Forelimb muscle (tissue), 1 donor: Measurements from ENCODE around the gene OR5AN1. TPM values are rescaled to one million over a fixed set of nuclear protein-coding genes. Genes with fewer than 3 reads are reported as not detected.
"Not testable (repeated sequence)": the region's sequence is repeated elsewhere in the genome, so short reads cannot be mapped to it uniquely, and the experiment has no call there.

ENCODE experiments used
- DNase-seq: peaks from one replicate; pipeline ENCODE4 v3.0.0-alpha.2; 2013; ENCODE audit warnings: low read depth
- polyA plus RNA-seq: library from polyadenylated mRNA; unstranded; fragments of 120-200 nt; gene quantifications from one replicate; pipeline ENCODE4 v1.2.1, GENCODE V29; 2013; ENCODE audit not compliant: insufficient read length

The OR5AN1 gene
- not detected for polyA plus RNA-seq

GRCh38 chr11:59358595-59358994 lies at the start of gene OR5AN1:
TSS of gene OR5AN1 (plus strand) at chr11:59358895. CDS start at chr11:59364459, 5,564 bp downstream.
- DNase-seq: no peak

- no peak for DNase-seq
These were observed 23.7 kb upstream of the OR5AN1 start for GRCh38 chr11:59335001-59335400.

GRCh38 chr11:59336176-59336575 lies 22.5 kb upstream of the OR5AN1 start:
- no peak for DNase-seq

- DNase-seq: no peak
These were observed 21.8 kb upstream of the OR5AN1 start for GRCh38 chr11:59336931-59337330.

- DNase-seq: not testable (repeated sequence)
These were observed 9.0 kb upstream of the OR5AN1 start for GRCh38 chr11:59349657-59350056.

GRCh38 chr11:59355226-59355625 lies 3.5 kb upstream of the OR5AN1 start:
- DNase-seq: no peak

GRCh38 chr11:59356561-59356960 lies 2.1 kb upstream of the OR5AN1 start:
- DNase-seq: no peak

- DNase-seq: no peak
These were observed 675 bp upstream of the OR5AN1 start for GRCh38 chr11:59358020-59358419.

- DNase-seq: no peak
These were observed 6.7 kb downstream of the OR5AN1 start for GRCh38 chr11:59365232-59366018.

GRCh38 chr11:59368238-59369022 lies 9.7 kb downstream of the OR5AN1 start:
- peak; percentile 1 for DNase-seq

- not testable (repeated sequence) for DNase-seq
These were observed 13.6 kb downstream of the OR5AN1 start for GRCh38 chr11:59372324-59372723.

- no peak for DNase-seq
These were observed 21.8 kb downstream of the OR5AN1 start for GRCh38 chr11:59380263-59381059.

- DNase-seq: no peak
These were observed 35.5 kb downstream of the OR5AN1 start for GRCh38 chr11:59394186-59394585.

- no peak for DNase-seq
These were observed 42.0 kb downstream of the OR5AN1 start for GRCh38 chr11:59400461-59401261.

GRCh38 chr11:59401262-59401552 lies 42.5 kb downstream of the OR5AN1 start:
- DNase-seq: no peak

GRCh38 chr11:59403546-59403945 lies 44.9 kb downstream of the OR5AN1 start:
- DNase-seq: no peak

GRCh38 chr11:59413646-59414045 lies 55.0 kb downstream of the OR5AN1 start:
- no peak for DNase-seq

- no peak for DNase-seq
These were observed 56.4 kb downstream of the OR5AN1 start for GRCh38 chr11:59415111-59415510.

GRCh38 chr11:59416613-59417012 lies 57.9 kb downstream of the OR5AN1 start:
- no peak for DNase-seq

- DNase-seq: no peak
These were observed 58.3 kb downstream of the OR5AN1 start for GRCh38 chr11:59417023-59417422.

- DNase-seq: no peak
These were observed 59.5 kb downstream of the OR5AN1 start for GRCh38 chr11:59418156-59418555.
